Esophagus squamous epithelium (tissue), 4 donors: ENCODE measurements around the gene IL34.

Experiments used
- POLR2A ChIP-seq, 4 donors: fragments of 450-650 bp; IDR thresholded peaks; one replicate each; pipeline ENCODE4 v1.6.1; 2017; ENCODE audit warnings: antibody characterized with exemption in 4 of 4, mild to moderate bottlenecking in 4 of 4, moderate library complexity in 3 of 4
- TF ChIP-seq, protein P1 (sequence below), 6 experiments: fragments of 450-650 bp in 4 of 6; fragments of 200-600 bp in 2 of 6; sonication (generic) in 2 of 6; IDR thresholded peaks; one replicate each; pipeline ENCODE4 v1.5.1; 2016 to 2019; ENCODE audit warnings: antibody characterized with exemption in 6 of 6, mild to moderate bottlenecking in 4 of 6, moderate library complexity in 4 of 6

DNA sequence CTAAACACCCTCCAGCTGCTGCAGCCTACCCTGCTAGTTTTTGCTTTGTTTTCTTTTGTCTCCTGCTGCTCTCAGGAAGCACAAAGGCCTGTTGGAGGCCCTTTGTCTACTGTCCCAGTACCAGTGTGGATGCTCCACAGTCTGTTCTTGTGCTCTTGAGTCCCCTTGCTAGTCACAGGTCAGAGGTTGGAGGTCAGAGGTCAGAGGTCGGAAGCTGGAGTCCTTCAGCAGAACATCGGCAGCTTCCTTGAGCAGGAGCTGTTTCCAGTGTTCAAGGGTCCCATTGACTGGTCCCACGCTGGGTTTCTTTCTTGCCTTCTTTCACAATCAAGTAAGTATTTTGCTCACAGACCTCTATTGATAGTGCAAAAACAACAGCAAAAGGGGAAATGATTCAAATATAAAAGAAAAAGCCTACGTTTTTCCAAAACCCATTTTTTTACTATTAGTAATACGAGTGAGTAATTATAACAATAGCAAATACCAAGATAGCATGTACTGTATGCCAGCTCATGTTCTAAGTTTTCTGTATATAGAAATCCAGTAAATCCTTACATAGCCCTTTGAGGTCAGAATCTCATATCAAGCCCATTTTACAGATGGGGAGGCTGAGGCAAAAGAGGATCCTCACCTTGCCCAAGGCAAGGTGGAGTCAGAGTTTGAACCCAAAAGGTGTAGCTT lies 10.9 kb upstream of the IL34 start:
- TF ChIP-seq, protein P1, sequence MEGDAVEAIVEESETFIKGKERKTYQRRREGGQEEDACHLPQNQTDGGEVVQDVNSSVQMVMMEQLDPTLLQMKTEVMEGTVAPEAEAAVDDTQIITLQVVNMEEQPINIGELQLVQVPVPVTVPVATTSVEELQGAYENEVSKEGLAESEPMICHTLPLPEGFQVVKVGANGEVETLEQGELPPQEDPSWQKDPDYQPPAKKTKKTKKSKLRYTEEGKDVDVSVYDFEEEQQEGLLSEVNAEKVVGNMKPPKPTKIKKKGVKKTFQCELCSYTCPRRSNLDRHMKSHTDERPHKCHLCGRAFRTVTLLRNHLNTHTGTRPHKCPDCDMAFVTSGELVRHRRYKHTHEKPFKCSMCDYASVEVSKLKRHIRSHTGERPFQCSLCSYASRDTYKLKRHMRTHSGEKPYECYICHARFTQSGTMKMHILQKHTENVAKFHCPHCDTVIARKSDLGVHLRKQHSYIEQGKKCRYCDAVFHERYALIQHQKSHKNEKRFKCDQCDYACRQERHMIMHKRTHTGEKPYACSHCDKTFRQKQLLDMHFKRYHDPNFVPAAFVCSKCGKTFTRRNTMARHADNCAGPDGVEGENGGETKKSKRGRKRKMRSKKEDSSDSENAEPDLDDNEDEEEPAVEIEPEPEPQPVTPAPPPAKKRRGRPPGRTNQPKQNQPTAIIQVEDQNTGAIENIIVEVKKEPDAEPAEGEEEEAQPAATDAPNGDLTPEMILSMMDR (IDR thresholded peaks at IDR 0.05): no peak
- TF ChIP-seq POLR2A (IDR thresholded peaks at IDR 0.05): no peak
